LNCaP clone FGC (cell line): ENCODE measurements around the gene NUP210.

Source experiments
- DNase-seq: peaks from one replicate; pipeline ENCODE4 v3.0.0-alpha.2; 2011; ENCODE audit warnings: low read depth
- H3K4me3 ChIP-seq: 2 replicates; pipeline ENCODE4 v1.5.1; 2011; ENCODE audit warnings: mild to moderate bottlenecking, low read depth, low read length, control low read depth
- CTCF ChIP-seq: IDR thresholded peaks from 2 replicates; pipeline ENCODE4 v1.5.1; 2012; ENCODE audit warnings: mild to moderate bottlenecking; ENCODE audit not compliant: control insufficient read depth, insufficient read depth; ENCODE audit errors: extremely low read depth

NUP210 gene

DNA sequence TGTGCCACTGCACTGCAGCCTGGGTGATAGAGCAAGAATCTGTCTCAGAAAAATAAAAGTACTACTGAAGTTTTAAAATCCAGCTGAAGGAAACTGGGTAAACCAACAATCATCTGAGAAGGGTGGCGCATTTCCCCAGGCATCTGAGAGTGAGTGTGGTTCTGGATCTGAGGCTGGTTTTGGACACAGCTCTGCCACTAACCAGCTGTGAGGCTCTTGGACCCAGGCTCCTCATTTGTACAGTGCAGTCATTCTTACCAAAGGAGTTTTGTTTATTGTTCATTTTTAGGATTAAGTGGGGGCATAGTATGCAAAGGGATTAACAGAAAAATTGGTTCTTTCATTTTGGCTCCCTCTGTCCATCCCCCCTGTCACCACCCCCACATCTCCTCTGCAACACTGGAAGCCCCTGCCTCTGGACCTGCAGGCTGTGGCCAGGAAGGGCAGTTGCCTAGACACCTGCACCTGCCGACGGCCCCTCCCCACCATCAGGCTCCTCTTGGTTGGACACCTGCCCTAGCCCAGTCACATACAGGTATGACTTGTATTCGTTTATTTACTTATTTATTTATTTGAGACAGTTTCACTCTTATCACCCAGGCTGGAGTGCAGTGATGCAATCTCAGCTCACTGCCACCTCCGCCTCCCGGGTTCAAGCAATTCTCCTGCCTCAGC is 8.8 kb downstream of the NUP210 start:
- peak; percentile 77 for DNase-seq
- TF ChIP-seq CTCF, result no peak
- H3K4me3 ChIP-seq, result no peak overlapping the region

GRCh38 chr3:13408890-13409289 is 11.2 kb downstream of the NUP210 start:
- no peak for TF ChIP-seq CTCF
- no peak overlapping the region for H3K4me3 ChIP-seq
- DNase-seq, result no peak

DNA sequence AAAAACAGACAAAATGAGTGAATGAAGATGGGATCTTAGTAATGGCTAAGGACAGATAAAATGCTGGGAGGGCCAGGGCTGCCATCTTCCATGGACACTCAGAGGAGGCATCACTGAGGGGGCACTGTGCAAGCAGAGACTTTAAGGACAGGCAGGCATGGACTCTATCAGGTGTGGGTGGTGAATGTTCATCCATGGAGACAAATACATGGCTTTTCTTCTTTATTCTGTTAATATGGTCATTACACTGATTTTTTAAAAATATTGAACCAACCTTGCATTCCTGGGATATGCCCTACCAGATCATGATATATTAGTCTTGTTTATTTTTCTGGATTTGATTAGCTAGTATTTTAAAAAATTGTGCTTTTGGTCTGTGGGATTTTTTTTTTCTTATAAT is 12.2 kb downstream of the NUP210 start:
- H3K4me3 ChIP-seq, result no peak overlapping the region
- TF ChIP-seq CTCF, result no peak
- no peak for DNase-seq

DNA sequence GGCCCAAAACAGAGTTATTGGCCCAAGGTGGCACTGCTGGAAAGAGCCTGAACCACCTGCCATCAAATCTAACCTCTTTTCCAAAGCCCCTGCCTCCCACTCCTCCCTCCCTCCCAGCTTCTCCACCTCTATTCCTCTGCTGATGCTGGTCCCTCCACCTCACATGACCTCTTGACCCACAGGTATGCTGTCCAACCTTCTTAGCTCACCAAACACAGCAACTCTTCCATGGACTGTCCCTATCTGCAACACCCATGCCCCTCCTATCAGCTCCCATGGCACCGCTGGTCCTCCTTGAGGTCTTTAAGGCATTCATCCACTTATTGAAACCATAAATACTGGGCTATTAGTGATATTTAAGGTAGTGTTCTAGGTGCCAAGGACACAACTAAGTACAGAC is 12.6 kb downstream of the NUP210 start:
- H3K4me3 ChIP-seq, result no peak overlapping the region
- no peak for DNase-seq
- no peak for TF ChIP-seq CTCF

GRCh38 chr3:13406190-13406589 is 13.9 kb downstream of the NUP210 start:
- H3K4me3 ChIP-seq, result no peak overlapping the region
- no peak for TF ChIP-seq CTCF
- no peak for DNase-seq

DNA sequence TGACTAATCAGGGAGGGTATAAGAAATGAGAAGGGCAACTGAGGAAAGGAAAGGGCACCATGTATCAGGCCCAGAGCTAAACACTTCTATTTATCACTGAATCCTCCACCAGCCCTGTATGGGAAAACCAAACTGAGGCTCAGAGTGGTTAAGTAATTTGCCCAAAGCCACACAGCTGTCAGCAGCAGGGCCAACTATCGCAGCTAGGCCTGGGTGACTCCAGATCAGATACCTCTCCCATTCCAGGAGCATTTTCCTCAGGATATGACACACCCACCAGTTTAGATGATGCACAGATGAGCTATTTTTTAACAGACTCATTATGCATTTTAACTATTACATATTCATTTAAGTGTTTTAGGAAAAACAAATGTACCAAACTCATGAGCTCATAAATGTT is 14.5 kb downstream of the NUP210 start:
- DNase-seq, result no peak

More for the DNA sequence above, 14.5 kb downstream of the NUP210 start:
- no peak overlapping the region for H3K4me3 ChIP-seq
- TF ChIP-seq CTCF, result no peak
